T-helper 2 cell treated with Interferon-gamma antibody and Interleukin-4, amounts not matched to agents 5 μg/mL and 100 μg/mL, for 36 hours (primary cell): ENCODE measurements around the gene ISG20L2.

Experiments
- DNase-seq: peaks from one replicate; pipeline ENCODE4 v3.0.0; 2021; ENCODE audit warnings: low spot score
- H3K27ac Mint-ChIP-seq: one replicate; pipeline ENCODE4 v1.8.0; 2021; ENCODE audit warnings: mild to moderate bottlenecking, mixed read lengths
- H3K27me3 Mint-ChIP-seq: one replicate; pipeline ENCODE4 v1.8.0; 2021; ENCODE audit warnings: low read depth, mixed read lengths
- H3K36me3 Mint-ChIP-seq: one replicate; pipeline ENCODE4 v1.8.0; 2021; ENCODE audit warnings: low read depth, mixed read lengths
- H3K4me1 Mint-ChIP-seq: one replicate; pipeline ENCODE4 v1.8.0; 2021; ENCODE audit warnings: low read depth, mixed read lengths
- H3K4me3 Mint-ChIP-seq: one replicate; pipeline ENCODE4 v1.8.0; 2022; ENCODE audit warnings: mild to moderate bottlenecking, moderate library complexity, mixed read lengths
- H3K9me3 Mint-ChIP-seq: one replicate; pipeline ENCODE4 v1.8.0; 2021; ENCODE audit warnings: mixed read lengths

Gene ISG20L2

GRCh38 chr1:156740237-156740740, 11.7 kb upstream of the ISG20L2 start:
- peaks cover 20% of the 10 kb centered on the region for H3K4me1 Mint-ChIP-seq
- DNase-seq, result no peak
- H3K27ac Mint-ChIP-seq, result peak overlapping the region; percentile 95
- H3K9me3 Mint-ChIP-seq, result no peaks in the 10 kb centered on the region
- H3K27me3 Mint-ChIP-seq, result no peaks in the 10 kb centered on the region
- H3K36me3 Mint-ChIP-seq, result peaks cover 43% of the 10 kb centered on the region
- peak overlapping the region; percentile 98 for H3K4me3 Mint-ChIP-seq

- no peak for DNase-seq
- H3K27ac Mint-ChIP-seq, result peak overlapping the region; percentile 6
- H3K9me3 Mint-ChIP-seq, result no peaks in the 10 kb centered on the region
- H3K4me3 Mint-ChIP-seq, result no peak overlapping the region
- H3K4me1 Mint-ChIP-seq, result peaks cover 19% of the 10 kb centered on the region
- H3K36me3 Mint-ChIP-seq, result peaks cover 35% of the 10 kb centered on the region
- H3K27me3 Mint-ChIP-seq, result no peaks in the 10 kb centered on the region
These were observed 10.3 kb upstream of the ISG20L2 start for GRCh38 chr1:156738916-156739315.

DNA sequence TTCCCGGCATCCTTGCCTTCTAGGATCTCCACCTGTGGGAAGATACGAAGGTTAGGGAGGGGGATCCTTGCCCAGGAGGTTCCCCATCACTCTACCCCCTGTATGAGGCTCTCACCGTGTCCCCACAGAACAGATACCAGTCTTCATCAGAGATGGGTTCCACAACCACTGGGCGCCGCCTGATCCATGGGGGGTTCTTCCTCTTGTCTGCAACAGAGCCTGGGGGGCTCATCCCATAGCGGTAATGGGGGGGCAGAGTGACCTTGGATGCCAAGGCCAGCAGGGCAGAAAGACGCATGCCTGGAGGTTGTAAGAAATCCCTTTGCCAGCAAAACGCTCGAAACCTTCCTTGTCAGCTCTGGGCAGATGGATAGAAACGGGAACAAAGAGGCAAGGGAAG, 9.8 kb upstream of the ISG20L2 start:
- Mint-ChIP-seq H3K4me1 (peaks cover 19% of the 10 kb centered on the region), H3K9me3 (no peaks in the 10 kb centered on the region), H3K36me3 (peaks cover 32% of the 10 kb centered on the region), H3K27ac (peak overlapping the region; percentile 31), H3K27me3 (no peaks in the 10 kb centered on the region), H3K4me3 (no peak overlapping the region)
- DNase-seq, result no peak

GRCh38 chr1:156733989-156734584, 5.5 kb upstream of the ISG20L2 start:
- H3K9me3 Mint-ChIP-seq, result no peaks in the 10 kb centered on the region
- peaks cover 15% of the 10 kb centered on the region for H3K4me1 Mint-ChIP-seq
- no peak overlapping the region for H3K27ac Mint-ChIP-seq
- peaks cover 20% of the 10 kb centered on the region for H3K36me3 Mint-ChIP-seq
- no peak overlapping the region for H3K4me3 Mint-ChIP-seq
- DNase-seq, result no peak
- no peaks in the 10 kb centered on the region for H3K27me3 Mint-ChIP-seq

GRCh38 chr1:156727926-156728598, 504 bp downstream of the ISG20L2 start, which contains the start of gene METTL25B:
TSS of gene METTL25B (plus strand) at chr1:156728469. CDS start at chr1:156729105, 636 bp downstream.
- peaks cover 22% of the 10 kb centered on the region for H3K36me3 Mint-ChIP-seq
- peak; percentile 86 for DNase-seq
- no peak within 1 kb of the TSS for H3K4me3 Mint-ChIP-seq
- H3K27me3 Mint-ChIP-seq, result no peaks in the 10 kb centered on the region
- H3K4me1 Mint-ChIP-seq, result peaks cover 30% of the 10 kb centered on the region
- peak within 1 kb of the TSS; percentile 99 for H3K27ac Mint-ChIP-seq
- no peaks in the 10 kb centered on the region for H3K9me3 Mint-ChIP-seq

GRCh38 chr1:156727492-156727891, 1.1 kb downstream of the ISG20L2 start:
- no peaks in the 10 kb centered on the region for H3K9me3 Mint-ChIP-seq
- H3K27me3 Mint-ChIP-seq, result no peaks in the 10 kb centered on the region
- no peak overlapping the region for H3K4me3 Mint-ChIP-seq
- H3K36me3 Mint-ChIP-seq, result peaks cover 22% of the 10 kb centered on the region
- peaks cover 32% of the 10 kb centered on the region for H3K4me1 Mint-ChIP-seq
- no peak for DNase-seq
- peak overlapping the region; percentile 99 for H3K27ac Mint-ChIP-seq

- Mint-ChIP-seq H3K27me3 (no peaks in the 10 kb centered on the region), H3K36me3 (peaks cover 24% of the 10 kb centered on the region), H3K27ac (peak overlapping the region; percentile 99), H3K4me3 (no peak overlapping the region), H3K4me1 (peaks cover 31% of the 10 kb centered on the region), H3K9me3 (no peaks in the 10 kb centered on the region)
- peak; percentile 53 for DNase-seq
These were observed 1.9 kb downstream of the ISG20L2 start for GRCh38 chr1:156726549-156727226.

DNA sequence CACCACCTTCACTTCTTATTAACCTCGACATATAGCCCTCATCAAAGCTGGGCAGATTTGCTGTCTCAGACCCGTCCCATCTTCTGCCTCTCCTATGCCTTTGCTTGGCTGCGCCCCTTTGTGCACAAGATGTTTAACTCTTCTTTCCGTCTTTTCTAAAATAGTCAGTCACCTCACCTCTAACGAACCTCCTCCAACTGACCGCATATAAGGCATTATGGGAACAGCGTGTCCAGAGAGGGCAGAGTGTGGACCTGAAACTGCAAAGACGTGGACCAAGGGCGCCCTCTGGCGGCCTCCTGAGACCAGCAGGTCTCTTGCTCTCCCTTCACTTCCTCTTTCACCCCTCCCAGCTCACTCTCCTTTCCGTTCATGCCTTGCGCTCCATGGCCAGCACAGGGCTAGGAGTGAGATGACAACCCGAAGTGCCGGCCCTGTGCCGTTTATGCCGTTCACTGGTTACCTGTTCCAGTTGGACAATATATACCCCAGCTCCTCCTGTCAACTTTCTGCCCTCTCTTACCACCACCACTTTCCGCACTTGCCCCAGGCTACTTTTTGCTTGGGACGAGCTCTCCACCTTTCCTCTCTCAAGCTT, 2.8 kb downstream of the ISG20L2 start:
- Mint-ChIP-seq H3K27me3 (no peaks in the 10 kb centered on the region), H3K36me3 (peaks cover 29% of the 10 kb centered on the region), H3K4me1 (peaks cover 27% of the 10 kb centered on the region), H3K4me3 (no peak overlapping the region), H3K27ac (no peak overlapping the region), H3K9me3 (no peaks in the 10 kb centered on the region)
- DNase-seq, result peak; percentile 78

DNA sequence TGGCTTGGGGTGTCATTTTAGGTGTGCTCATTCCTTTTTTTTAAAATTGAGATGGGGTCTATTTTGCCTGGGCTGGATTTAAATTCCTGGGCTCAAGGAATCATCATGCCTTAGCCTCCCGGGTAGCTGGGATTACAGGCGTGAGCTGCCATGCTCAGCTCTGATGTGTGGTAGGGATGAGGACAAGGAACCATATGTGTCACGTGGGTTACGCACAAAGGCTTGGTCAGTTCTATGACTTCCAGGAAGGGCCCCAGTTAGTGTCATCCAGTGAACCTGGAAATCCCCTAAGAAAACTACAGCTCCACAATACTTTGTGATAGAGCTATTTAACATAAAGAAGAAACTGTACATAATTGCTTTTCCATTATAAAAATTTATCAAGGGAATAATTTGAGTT, 7.0 kb downstream of the ISG20L2 start:
- Mint-ChIP-seq H3K27ac (no peak overlapping the region), H3K9me3 (no peaks in the 10 kb centered on the region), H3K36me3 (peaks cover 39% of the 10 kb centered on the region), H3K27me3 (no peaks in the 10 kb centered on the region), H3K4me3 (no peak overlapping the region), H3K4me1 (peaks cover 11% of the 10 kb centered on the region)
- DNase-seq, result no peak

- no peak overlapping the region for H3K27ac Mint-ChIP-seq
- no peaks in the 10 kb centered on the region for H3K9me3 Mint-ChIP-seq
- DNase-seq, result no peak
- no peak overlapping the region for H3K4me3 Mint-ChIP-seq
- no peaks in the 10 kb centered on the region for H3K27me3 Mint-ChIP-seq
- peaks cover 11% of the 10 kb centered on the region for H3K4me1 Mint-ChIP-seq
- peaks cover 39% of the 10 kb centered on the region for H3K36me3 Mint-ChIP-seq
These were observed 7.4 kb downstream of the ISG20L2 start for GRCh38 chr1:156721131-156721530.

- DNase-seq, result no peak
- Mint-ChIP-seq H3K27me3 (no peaks in the 10 kb centered on the region), H3K36me3 (peaks cover 22% of the 10 kb centered on the region), H3K4me1 (no peaks in the 10 kb centered on the region), H3K27ac (no peak overlapping the region), H3K9me3 (no peaks in the 10 kb centered on the region), H3K4me3 (no peak overlapping the region)
These were observed 11.2 kb downstream of the ISG20L2 start for GRCh38 chr1:156717351-156717750.

DNA sequence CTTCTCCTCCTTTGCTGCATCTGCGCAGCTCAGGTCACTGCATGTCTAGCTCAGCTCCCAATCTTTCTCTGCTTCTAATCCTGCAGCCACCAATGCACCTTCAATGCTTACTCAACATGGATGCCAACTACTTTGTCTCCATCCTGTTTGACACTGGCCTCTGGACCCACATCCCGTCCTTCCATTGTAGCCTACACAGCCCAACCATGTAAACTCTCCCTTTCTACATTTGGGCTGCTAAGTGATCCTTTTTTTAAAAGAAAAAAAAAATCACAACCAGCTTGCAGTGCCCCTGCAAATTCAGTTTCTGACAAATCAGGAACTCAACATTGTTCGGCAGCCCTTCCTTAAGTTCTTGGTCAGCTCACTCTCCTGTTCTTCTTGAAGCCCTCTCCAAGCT, 13.7 kb downstream of the ISG20L2 start:
- Mint-ChIP-seq H3K36me3 (peaks cover 11% of the 10 kb centered on the region), H3K4me3 (no peak overlapping the region), H3K27me3 (no peaks in the 10 kb centered on the region), H3K27ac (no peak overlapping the region), H3K4me1 (no peaks in the 10 kb centered on the region), H3K9me3 (no peaks in the 10 kb centered on the region)
- DNase-seq, result no peak

DNA sequence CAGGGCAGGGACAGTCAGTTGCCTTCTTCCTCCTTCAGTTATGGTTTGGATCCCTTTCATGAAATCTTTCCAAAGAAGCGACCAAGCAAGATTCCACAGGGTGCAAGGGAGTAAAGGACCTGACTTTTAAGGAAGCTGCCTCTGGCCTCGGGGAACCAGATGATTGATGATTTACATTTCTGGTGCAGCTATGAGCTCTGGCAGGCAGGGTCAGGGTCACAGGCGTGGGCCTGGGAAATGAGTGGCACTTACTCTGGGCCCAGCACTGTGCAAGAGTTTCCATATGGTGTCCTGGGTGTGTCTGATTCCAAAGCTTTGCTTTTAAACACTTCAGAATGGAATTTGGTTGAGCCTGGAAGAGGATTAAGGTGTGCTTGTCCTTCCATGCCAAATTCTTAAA, 15.9 kb downstream of the ISG20L2 start:
- peaks cover 8% of the 10 kb centered on the region for H3K27me3 Mint-ChIP-seq
- H3K4me1 Mint-ChIP-seq, result no peaks in the 10 kb centered on the region
- no peak for DNase-seq
- no peak overlapping the region for H3K27ac Mint-ChIP-seq
- H3K36me3 Mint-ChIP-seq, result peaks cover 9% of the 10 kb centered on the region
- H3K9me3 Mint-ChIP-seq, result no peaks in the 10 kb centered on the region
- H3K4me3 Mint-ChIP-seq, result no peak overlapping the region
